ENCODE results near the gene ANKRD29.

Gene ANKRD29

DNA sequence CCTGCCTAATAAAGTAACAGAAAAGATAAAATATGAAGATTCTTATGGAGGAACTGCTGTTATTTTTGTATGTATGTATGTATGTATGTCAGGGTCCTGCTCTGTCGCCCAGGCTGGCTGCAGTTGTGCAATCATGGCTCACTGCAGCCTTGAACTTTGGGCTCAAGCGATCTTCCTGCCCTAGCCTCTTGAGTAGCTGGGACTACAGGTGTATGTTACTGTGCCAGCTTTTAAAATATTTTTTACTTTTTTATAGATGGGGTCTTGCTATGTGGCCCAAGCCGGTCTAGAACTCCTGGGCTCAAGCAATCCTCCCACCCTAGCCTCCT is 26.7 kb downstream of the ANKRD29 start:
- TF ChIP-seq, protein P1, sequence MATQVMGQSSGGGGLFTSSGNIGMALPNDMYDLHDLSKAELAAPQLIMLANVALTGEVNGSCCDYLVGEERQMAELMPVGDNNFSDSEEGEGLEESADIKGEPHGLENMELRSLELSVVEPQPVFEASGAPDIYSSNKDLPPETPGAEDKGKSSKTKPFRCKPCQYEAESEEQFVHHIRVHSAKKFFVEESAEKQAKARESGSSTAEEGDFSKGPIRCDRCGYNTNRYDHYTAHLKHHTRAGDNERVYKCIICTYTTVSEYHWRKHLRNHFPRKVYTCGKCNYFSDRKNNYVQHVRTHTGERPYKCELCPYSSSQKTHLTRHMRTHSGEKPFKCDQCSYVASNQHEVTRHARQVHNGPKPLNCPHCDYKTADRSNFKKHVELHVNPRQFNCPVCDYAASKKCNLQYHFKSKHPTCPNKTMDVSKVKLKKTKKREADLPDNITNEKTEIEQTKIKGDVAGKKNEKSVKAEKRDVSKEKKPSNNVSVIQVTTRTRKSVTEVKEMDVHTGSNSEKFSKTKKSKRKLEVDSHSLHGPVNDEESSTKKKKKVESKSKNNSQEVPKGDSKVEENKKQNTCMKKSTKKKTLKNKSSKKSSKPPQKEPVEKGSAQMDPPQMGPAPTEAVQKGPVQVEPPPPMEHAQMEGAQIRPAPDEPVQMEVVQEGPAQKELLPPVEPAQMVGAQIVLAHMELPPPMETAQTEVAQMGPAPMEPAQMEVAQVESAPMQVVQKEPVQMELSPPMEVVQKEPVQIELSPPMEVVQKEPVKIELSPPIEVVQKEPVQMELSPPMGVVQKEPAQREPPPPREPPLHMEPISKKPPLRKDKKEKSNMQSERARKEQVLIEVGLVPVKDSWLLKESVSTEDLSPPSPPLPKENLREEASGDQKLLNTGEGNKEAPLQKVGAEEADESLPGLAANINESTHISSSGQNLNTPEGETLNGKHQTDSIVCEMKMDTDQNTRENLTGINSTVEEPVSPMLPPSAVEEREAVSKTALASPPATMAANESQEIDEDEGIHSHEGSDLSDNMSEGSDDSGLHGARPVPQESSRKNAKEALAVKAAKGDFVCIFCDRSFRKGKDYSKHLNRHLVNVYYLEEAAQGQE (IDR thresholded peaks at IDR 0.05; ENCODE audit: insufficient read depth in 1 of 2, low read depth in 2 of 2, low read length in 2 of 2): no peak
- TF ChIP-seq TAF1 (IDR thresholded peaks at IDR 0.05; ENCODE audit: borderline replicate concordance, insufficient read depth, low read length) (no peak), FOXP2 (optimal IDR thresholded peaks at IDR 0.05; ENCODE audit: borderline replicate concordance, extremely low read depth, extremely low read length, insufficient read depth) (no peak), POLR2AphosphoS5 (IDR thresholded peaks at IDR 0.05; ENCODE audit: low read depth, low read length) (no peak), SIN3A (IDR thresholded peaks at IDR 0.05; ENCODE audit: borderline replicate concordance, insufficient read depth, low read length) (no peak)

DNA sequence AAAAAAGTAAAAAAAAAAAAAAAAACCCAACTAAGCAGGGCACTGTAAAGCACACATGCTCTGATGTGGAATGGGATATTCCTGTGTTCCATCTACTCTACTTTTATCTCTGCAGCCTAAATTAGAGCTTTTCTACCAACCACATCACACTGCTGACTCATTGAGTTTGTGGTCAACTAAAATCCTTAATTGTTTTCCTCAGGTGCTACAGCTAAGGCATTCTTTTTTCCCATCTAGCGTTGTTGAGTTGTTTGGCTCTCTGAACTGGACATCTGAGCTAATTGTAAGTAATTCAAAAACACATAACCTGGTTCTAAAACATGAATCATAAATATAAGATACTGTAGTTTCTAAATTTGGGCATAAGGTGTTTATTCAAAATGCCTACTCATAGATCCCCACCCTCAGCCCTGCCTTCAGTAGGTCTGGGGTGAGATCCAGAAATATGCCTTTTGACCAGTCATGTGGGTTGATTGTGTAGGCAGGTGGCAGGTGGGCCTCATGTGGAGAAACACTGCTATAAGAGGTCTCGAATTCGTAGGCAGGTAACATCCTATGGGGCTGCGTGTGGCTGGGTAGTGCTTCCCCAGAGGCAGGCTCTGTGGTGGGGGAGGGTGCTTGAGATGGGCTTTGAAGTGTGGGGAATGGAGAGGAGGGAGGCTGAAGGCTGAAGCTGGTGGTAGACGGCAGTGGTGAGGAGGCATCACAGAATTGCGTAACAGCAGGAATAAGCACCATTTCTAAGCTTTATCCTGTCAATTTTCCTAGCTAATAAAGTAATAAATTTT is 27.2 kb downstream of the ANKRD29 start:
- TF ChIP-seq FOXP2 (optimal IDR thresholded peaks at IDR 0.05; ENCODE audit: borderline replicate concordance, extremely low read depth, extremely low read length, insufficient read depth) (no peak), POLR2AphosphoS5 (IDR thresholded peaks at IDR 0.05; ENCODE audit: low read depth, low read length) (no peak), TAF1 (IDR thresholded peaks at IDR 0.05; ENCODE audit: borderline replicate concordance, insufficient read depth, low read length) (no peak), SIN3A (IDR thresholded peaks at IDR 0.05; ENCODE audit: borderline replicate concordance, insufficient read depth, low read length) (no peak)
- TF ChIP-seq, protein P1 (IDR thresholded peaks at IDR 0.05; ENCODE audit: insufficient read depth in 1 of 2, low read depth in 2 of 2, low read length in 2 of 2): no peak

DNA sequence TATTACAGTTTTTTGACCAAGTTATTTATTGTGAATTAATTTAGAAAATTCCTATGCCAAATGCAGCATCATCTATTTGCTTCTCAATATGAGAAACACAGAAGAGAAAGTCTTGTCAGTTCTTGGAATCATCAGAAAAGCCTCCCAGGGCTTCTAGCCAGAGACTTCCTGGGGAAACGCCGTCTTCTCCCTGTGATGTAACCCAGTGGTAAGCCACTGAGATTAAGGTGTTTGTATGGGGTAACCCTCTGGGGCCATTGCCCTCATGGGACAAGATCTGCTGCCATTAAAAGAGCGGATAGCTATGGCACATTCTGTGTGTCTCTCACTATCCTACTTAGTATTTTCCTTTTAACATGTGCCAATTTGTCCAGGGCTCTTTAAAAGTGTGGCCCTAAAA is 28.0 kb downstream of the ANKRD29 start:
- TF ChIP-seq, protein P1 (IDR thresholded peaks at IDR 0.05; ENCODE audit: insufficient read depth in 1 of 2, low read depth in 2 of 2, low read length in 2 of 2): no peak
- no peak for TF ChIP-seq TAF1 (IDR thresholded peaks at IDR 0.05; ENCODE audit: borderline replicate concordance, insufficient read depth, low read length)
- no peak for TF ChIP-seq POLR2AphosphoS5 (IDR thresholded peaks at IDR 0.05; ENCODE audit: low read depth, low read length)
- no peak for TF ChIP-seq FOXP2 (optimal IDR thresholded peaks at IDR 0.05; ENCODE audit: borderline replicate concordance, extremely low read depth, extremely low read length, insufficient read depth)
- TF ChIP-seq SIN3A (IDR thresholded peaks at IDR 0.05; ENCODE audit: borderline replicate concordance, insufficient read depth, low read length): no peak

DNA sequence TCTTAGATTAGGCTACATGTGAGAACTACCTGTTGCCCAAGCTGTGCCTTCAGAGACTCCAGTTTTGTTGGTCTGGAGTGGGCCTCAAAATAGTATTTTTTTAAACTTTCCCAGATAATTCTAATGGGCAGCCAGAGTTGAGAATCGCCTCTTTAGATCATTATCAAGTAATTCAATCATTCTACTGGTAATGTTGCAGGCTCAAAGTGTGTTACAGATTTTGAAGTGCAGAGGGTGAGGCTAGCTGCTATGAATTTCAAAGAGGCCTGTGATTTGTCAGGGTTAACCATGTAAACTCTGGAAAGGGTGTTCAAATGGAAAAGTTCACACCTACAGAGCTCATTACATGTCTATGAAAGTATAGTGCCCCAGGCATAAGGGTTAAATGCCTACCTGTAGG is 30.1 kb downstream of the ANKRD29 start:
- TF ChIP-seq FOXP2 (optimal IDR thresholded peaks at IDR 0.05; ENCODE audit: borderline replicate concordance, extremely low read depth, extremely low read length, insufficient read depth): no peak
- TF ChIP-seq SIN3A (IDR thresholded peaks at IDR 0.05; ENCODE audit: borderline replicate concordance, insufficient read depth, low read length): no peak

DNA sequence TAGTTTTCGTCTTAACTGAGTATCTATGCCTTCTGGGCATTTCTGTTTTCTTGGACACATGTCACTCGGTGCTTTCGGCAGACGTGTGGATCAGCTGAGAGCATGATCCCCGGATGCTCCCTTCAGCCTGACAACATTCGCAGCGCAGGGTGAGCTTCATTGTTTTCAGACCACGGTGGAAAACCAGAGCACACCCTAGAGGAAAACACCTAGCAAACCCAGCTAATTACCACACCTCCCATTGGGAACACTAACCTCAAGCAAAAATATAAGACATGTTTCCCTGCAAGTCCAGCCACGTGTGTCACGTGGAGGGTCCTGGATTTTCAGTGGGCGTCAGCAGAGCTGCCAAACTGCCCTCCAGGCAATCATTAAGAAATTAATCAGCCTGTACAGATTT is 31.0 kb downstream of the ANKRD29 start:
- TF ChIP-seq SIN3A (IDR thresholded peaks at IDR 0.05; ENCODE audit: borderline replicate concordance, insufficient read depth, low read length) (no peak), FOXP2 (optimal IDR thresholded peaks at IDR 0.05; ENCODE audit: borderline replicate concordance, extremely low read depth, extremely low read length, insufficient read depth) (no peak), TAF1 (IDR thresholded peaks at IDR 0.05; ENCODE audit: borderline replicate concordance, insufficient read depth, low read length) (no peak), POLR2AphosphoS5 (IDR thresholded peaks at IDR 0.05; ENCODE audit: low read depth, low read length) (no peak)
- TF ChIP-seq, protein P1 (IDR thresholded peaks at IDR 0.05; ENCODE audit: insufficient read depth in 1 of 2, low read depth in 2 of 2, low read length in 2 of 2): no peak
